ENCODE data around the gene SREBF1. TPM values are rescaled to one million over a fixed set of nuclear protein-coding genes. Genes with fewer than 3 reads are reported as not detected.

The SREBF1 gene
- total RNA-seq, 1 experiment from 2014 or later, result 360 TPM

GRCh38 chr17:17792551-17793377 is 44.0 kb downstream of the SREBF1 start:
- H3K79me2 ChIP-seq (ENCODE audit: low read depth), result no peaks in the 10 kb centered on the region; the same call in 1 of the 2 replicates
- DNase-seq, result no peak
- H4K20me1 ChIP-seq (ENCODE audit: insufficient read depth), result peaks cover 92% of the 10 kb centered on the region
- ChIA-PET POLR2A (ENCODE audit: unreplicated experiment) (interaction anchor here (0.6 kb wide), 1 partner anchor 102 kb away, joined by 5 read pairs; no protein-coding TSS in a partner anchor), CTCF (no interaction called here)
- H3K4me2 ChIP-seq, result no peak overlapping the region
- H2AFZ ChIP-seq, result no peak overlapping the region
- no TSS peak for BruUV-seq (replicated peaks)
- H3F3A ChIP-seq (ENCODE audit: insufficient read depth, low read depth), result no peaks in the 10 kb centered on the region
- no peaks in the 10 kb centered on the region for H3K9me3 ChIP-seq (ENCODE audit: insufficient read depth, low read depth)
- H3K27ac ChIP-seq, result no peak overlapping the region
- no peaks in the 10 kb centered on the region for H3K4me1 ChIP-seq (replicated peaks; ENCODE audit: insufficient read depth)
- no peak overlapping the region for H3K4me3 ChIP-seq
- intact Hi-C loops (cut with micrococcal nuclease; ENCODE audit: unreplicated experiment), result no loop called here
- 0 out of 2 replicates have a peak, but pooled peaks cover 4% of the 10 kb centered on the region for H3K36me3 ChIP-seq (ENCODE audit: low read depth)
- H3K9me2 ChIP-seq (ENCODE audit: insufficient read depth), result no peaks in the 10 kb centered on the region
- TF ChIP-seq EZH2 (IDR thresholded peaks at IDR 0.05; ENCODE audit: low read depth), result no peak
- TF ChIP-seq CTCF (conservative IDR thresholded peaks at IDR 0.05), result no peak
- no peaks in the 10 kb centered on the region for H3K27me3 ChIP-seq (ENCODE audit: insufficient read depth, low read depth)

DNA sequence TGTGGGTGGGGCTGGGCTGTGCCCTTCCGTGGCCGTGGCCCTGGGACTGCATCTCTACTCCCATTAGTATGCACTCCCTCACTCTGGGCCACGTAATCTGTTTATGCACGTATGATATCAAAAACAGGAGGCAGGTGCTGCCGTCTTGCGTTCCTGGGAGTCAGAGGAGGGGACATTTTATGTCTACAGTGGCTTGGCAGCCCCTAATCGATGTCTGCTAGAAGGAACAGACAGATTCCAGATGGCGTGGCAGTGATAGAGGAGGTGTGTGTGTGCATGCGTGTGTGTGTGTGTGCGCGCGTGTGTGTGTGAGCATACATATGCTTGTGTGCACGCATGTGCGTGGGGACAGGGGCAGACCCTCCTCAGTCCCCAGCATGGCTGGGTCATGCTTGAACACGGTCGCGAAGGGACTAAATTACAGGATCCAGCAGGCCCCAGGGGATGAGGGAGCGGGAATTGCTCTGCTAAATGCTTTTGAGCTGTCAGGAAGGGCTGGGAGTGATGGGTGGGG is 44.7 kb downstream of the SREBF1 start:
- POLR2A ChIA-PET (ENCODE audit: unreplicated experiment), result no interaction called here
- no peak for TF ChIP-seq CTCF (conservative IDR thresholded peaks at IDR 0.05)
- TF ChIP-seq EZH2 (IDR thresholded peaks at IDR 0.05; ENCODE audit: low read depth), result no peak

DNA sequence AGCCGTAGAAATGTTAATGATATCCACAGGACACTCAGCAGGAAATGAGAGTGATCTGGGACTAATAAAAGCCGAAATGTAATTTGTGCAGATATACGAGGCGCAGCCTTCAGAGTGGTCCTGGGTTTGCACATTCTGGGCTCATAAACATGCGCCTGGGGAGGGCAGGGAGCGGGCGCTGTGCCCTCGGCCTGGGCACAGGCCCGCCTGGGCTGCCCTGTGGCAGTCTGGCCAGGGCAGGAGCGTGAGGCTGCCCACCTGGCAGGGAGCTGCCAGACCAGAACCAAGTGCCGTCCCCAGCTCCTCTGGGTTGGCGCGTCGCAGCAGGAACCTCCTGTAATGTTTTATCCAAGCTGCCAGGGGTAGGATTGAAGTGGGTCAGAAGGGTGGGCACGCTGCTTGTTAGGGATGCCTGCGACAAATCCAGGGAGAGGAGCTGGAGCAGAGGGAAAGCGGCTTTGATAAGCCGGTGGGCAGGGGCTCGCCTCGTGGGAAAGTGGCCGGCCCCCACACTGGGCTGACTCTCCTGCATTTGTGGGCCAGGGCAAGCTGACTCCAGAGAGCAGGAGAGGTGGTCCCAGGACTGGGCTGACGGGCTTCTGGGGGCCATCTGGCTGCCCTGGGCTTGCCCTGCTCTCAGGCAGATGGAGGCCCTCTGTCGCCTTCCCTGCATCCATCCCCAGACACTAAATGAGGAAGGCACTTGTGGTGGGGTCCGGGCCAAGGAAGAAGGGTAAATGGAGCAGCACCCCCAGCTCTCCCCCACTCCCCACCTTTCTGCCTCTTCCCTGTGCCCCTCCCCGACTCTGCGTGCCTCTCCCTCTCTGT is 45.9 kb downstream of the SREBF1 start:
- POLR2A ChIA-PET (ENCODE audit: unreplicated experiment), result no interaction called here
- DNase-seq, result no peak
- no TSS peak for BruUV-seq (replicated peaks)
- H3K9me3 ChIP-seq (ENCODE audit: insufficient read depth, low read depth), result no peaks in the 10 kb centered on the region
- no peaks in the 10 kb centered on the region for H3K27me3 ChIP-seq (ENCODE audit: insufficient read depth, low read depth)
- H3K4me2 ChIP-seq, result no peak overlapping the region
- H3K79me2 ChIP-seq (ENCODE audit: low read depth), result peaks cover 15% of the 10 kb centered on the region; the same call in 1 of the 2 replicates
- H2AFZ ChIP-seq, result no peak overlapping the region
- H4K20me1 ChIP-seq (ENCODE audit: insufficient read depth), result peaks cover 93% of the 10 kb centered on the region
- no peak overlapping the region for H3K27ac ChIP-seq
- TF ChIP-seq CTCF (conservative IDR thresholded peaks at IDR 0.05) (no peak), EZH2 (IDR thresholded peaks at IDR 0.05; ENCODE audit: low read depth) (no peak)
- H3K4me1 ChIP-seq (replicated peaks; ENCODE audit: insufficient read depth), result peaks cover 7% of the 10 kb centered on the region
- intact Hi-C loops (cut with micrococcal nuclease; ENCODE audit: unreplicated experiment), result no loop called here
- CTCF ChIA-PET, result no interaction called here
- no peaks in the 10 kb centered on the region; the same call in 1 of the 2 replicates for H3F3A ChIP-seq (ENCODE audit: insufficient read depth, low read depth)
- no peaks in the 10 kb centered on the region for H3K9me2 ChIP-seq (ENCODE audit: insufficient read depth)
- no peaks in the 10 kb centered on the region for H3K36me3 ChIP-seq (ENCODE audit: low read depth)
- H3K4me3 ChIP-seq, result no peak overlapping the region

More for the DNA sequence above, 44.7 kb downstream of the SREBF1 start:
- H3K27ac ChIP-seq, result no peak overlapping the region
- no peaks in the 10 kb centered on the region for H3K9me3 ChIP-seq (ENCODE audit: insufficient read depth, low read depth)
- CTCF ChIA-PET, result no interaction called here
- 0 out of 2 replicates have a peak, but pooled peaks cover 4% of the 10 kb centered on the region for H3K36me3 ChIP-seq (ENCODE audit: low read depth)
- peaks cover 92% of the 10 kb centered on the region for H4K20me1 ChIP-seq (ENCODE audit: insufficient read depth)
- intact Hi-C loops (cut with micrococcal nuclease; ENCODE audit: unreplicated experiment), result no loop called here
- no peak overlapping the region for H2AFZ ChIP-seq
- BruUV-seq (replicated peaks), result no TSS peak
- H3K9me2 ChIP-seq (ENCODE audit: insufficient read depth), result no peaks in the 10 kb centered on the region
- H3K4me2 ChIP-seq, result no peak overlapping the region
- DNase-seq, result no peak
- no peaks in the 10 kb centered on the region for H3K27me3 ChIP-seq (ENCODE audit: insufficient read depth, low read depth)
- H3K4me3 ChIP-seq, result no peak overlapping the region
- H3K4me1 ChIP-seq (replicated peaks; ENCODE audit: insufficient read depth), result no peaks in the 10 kb centered on the region
- H3K79me2 ChIP-seq (ENCODE audit: low read depth), result peaks cover 5% of the 10 kb centered on the region; the same call in 1 of the 2 replicates
- H3F3A ChIP-seq (ENCODE audit: insufficient read depth, low read depth), result no peaks in the 10 kb centered on the region; the same call in 1 of the 2 replicates
